ENCODE results near the gene STAU1. TPM values are rescaled to one million over a fixed set of nuclear protein-coding genes. Genes with fewer than 3 reads are reported as not detected.

The STAU1 gene
- total and polyA plus RNA-seq, 2 of the 13 experiments (the other 11 are each of a cell fraction or from before 2014, with no cell fraction given): 119 to 133 TPM

DNA sequence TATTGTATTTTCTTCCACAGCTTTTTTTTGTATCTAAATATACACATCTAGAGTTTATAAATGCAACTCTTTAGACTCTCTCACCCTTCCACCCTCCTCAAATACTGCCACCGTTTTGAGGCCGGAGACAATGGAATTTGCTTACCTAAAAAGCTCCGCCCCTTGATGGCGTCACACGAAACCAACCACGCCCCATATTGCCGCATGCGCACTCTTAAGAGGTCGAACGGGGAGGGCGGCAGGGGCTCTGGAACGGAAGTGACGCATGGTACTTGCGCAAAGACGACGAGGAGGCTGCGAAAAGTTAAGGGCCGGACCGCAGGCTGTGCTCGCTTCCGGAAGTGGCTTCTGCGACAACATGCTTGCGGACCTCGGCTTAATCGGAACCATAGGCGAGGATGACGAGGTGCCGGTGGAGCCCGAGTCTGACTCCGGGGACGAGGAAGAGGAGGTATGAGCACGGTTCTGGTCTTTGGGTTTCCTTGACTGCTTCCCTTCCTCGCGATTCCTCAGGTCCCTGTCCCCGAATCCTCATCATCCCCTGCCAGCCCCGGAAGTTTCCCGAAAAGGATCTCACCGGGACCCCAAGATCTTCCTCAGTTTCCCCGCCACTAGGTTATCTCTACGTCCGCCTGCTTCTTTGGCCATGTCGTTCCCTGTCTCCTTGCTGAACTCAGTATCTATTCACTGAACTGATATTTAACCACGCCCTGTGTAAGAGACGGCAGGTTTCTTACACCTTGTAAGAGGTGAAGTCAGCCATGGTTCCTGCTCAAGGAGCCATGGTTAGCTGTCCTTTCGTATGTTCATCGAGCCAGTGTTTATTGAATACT is 31.2 kb upstream of the STAU1 start, which contains the start of gene DDX27 (continued):
- no peak for TF ChIP-seq HNRNPH1 (optimal IDR thresholded peaks at IDR 0.05; ENCODE audit: low read depth, low read length)
- peak; percentile 74 for TF ChIP-seq ZNF770 (CRISPR knock-in tag; IDR thresholded peaks at IDR 0.05)
- peak; percentile 88 for TF ChIP-seq FOXA3 (CRISPR knock-in tag; IDR thresholded peaks at IDR 0.05)
- TF ChIP-seq MYC (CRISPR knock-in tag; IDR thresholded peaks at IDR 0.05; ENCODE audit: borderline replicate concordance): peak; percentile 95
- no peak for TF ChIP-seq SP2 (CRISPR knock-in tag; IDR thresholded peaks at IDR 0.05)
- TF ChIP-seq NPAS2 (CRISPR knock-in tag; IDR thresholded peaks at IDR 0.05; ENCODE audit: borderline replicate concordance): no peak
- peak; percentile 89; the same call in 1 of the 2 replicates for TF ChIP-seq ZNF512B (CRISPR knock-in tag; IDR thresholded peaks at IDR 0.05; ENCODE audit: borderline replicate concordance)
- peak; percentile 92 for TF ChIP-seq SP4 (CRISPR knock-in tag; IDR thresholded peaks at IDR 0.05)
- TF ChIP-seq FOXP1 (IDR thresholded peaks at IDR 0.05): no peak
- TF ChIP-seq FOXP1 (CRISPR knock-in tag; IDR thresholded peaks at IDR 0.05): no peak; the same call in 1 of the 2 replicates
- no peak for TF ChIP-seq HOXA9 (CRISPR knock-in tag; IDR thresholded peaks at IDR 0.05; ENCODE audit: borderline replicate concordance)
- TF ChIP-seq TBX2 (CRISPR knock-in tag; IDR thresholded peaks at IDR 0.05; ENCODE audit: borderline replicate concordance): peak; percentile 92
- TF ChIP-seq ZNF329 (CRISPR knock-in tag; IDR thresholded peaks at IDR 0.05; ENCODE audit: low read depth): no peak
- peak; percentile 92; the same call in 1 of the 2 replicates for TF ChIP-seq KDM5B (CRISPR knock-in tag; IDR thresholded peaks at IDR 0.05; ENCODE audit: borderline replicate concordance)
- TF ChIP-seq, protein P1, sequence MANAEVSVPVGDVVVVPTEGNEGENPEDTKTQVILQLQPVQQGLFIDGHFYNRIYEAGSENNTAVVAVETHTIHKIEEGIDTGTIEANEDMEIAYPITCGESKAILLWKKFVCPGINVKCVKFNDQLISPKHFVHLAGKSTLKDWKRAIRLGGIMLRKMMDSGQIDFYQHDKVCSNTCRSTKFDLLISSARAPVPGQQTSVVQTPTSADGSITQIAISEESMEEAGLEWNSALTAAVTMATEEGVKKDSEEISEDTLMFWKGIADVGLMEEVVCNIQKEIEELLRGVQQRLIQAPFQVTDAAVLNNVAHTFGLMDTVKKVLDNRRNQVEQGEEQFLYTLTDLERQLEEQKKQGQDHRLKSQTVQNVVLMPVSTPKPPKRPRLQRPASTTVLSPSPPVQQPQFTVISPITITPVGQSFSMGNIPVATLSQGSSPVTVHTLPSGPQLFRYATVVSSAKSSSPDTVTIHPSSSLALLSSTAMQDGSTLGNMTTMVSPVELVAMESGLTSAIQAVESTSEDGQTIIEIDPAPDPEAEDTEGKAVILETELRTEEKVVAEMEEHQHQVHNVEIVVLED (CRISPR knock-in tag; IDR thresholded peaks at IDR 0.05; ENCODE audit: borderline replicate concordance): peak; percentile 84; the same call in 1 of the 2 replicates
- no peak; the same call in 1 of the 2 replicates for TF ChIP-seq KLF13 (CRISPR knock-in tag; IDR thresholded peaks at IDR 0.05)
- TF ChIP-seq, protein P2, sequence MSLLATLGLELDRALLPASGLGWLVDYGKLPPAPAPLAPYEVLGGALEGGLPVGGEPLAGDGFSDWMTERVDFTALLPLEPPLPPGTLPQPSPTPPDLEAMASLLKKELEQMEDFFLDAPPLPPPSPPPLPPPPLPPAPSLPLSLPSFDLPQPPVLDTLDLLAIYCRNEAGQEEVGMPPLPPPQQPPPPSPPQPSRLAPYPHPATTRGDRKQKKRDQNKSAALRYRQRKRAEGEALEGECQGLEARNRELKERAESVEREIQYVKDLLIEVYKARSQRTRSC (CRISPR knock-in tag; IDR thresholded peaks at IDR 0.05; ENCODE audit: low read depth): no peak
- peak; percentile 13; the same call in 1 of the 2 replicates for TF ChIP-seq ZSCAN29 (CRISPR knock-in tag; conservative IDR thresholded peaks at IDR 0.05)
- TF ChIP-seq MBNL3 (CRISPR knock-in tag; conservative IDR thresholded peaks at IDR 0.05): no peak
- no peak for TF ChIP-seq TCF7L2 (IDR thresholded peaks at IDR 0.05; ENCODE audit: low read depth, low read length)
- 0 out of 2 replicates have a peak, but pooled peaks have one; percentile 29 for TF ChIP-seq MAF1 (CRISPR knock-in tag; IDR thresholded peaks at IDR 0.05; ENCODE audit: borderline replicate concordance)
- no peak for TF ChIP-seq ZNF589 (CRISPR knock-in tag; conservative IDR thresholded peaks at IDR 0.05)
